HEK293 (cell line): ENCODE data around the gene RTTN.

ENCODE experiments used
- CTCF ChIA-PET: fragments of 350-600 bp; formaldehyde crosslinking; extraction: SDS; loops from one replicate; lab custom pipeline; 2021; ENCODE audit warnings: antibody characterized with exemption; lab: Yijun Ruan, JAX
- POLR2A ChIA-PET: fragments of 300-600 bp; formaldehyde crosslinking; extraction: SDS; loops from one replicate; lab custom pipeline; 2020; ENCODE audit warnings: antibody characterized with exemption, inconsistent platforms; lab: Yijun Ruan, JAX
- H3K27ac ChIP-seq: fragments of 200-500 bp; sonication (Bioruptor generic); 2 replicates; pipeline ENCODE4 v1.5.1; 2014; ENCODE audit warnings: low read depth, low read length, control low read depth, inconsistent platforms; ENCODE audit errors: extremely low read depth
- H3K36me3 ChIP-seq, 2 experiments: fragments of 200-500 bp in 1 of 2; sonication (Bioruptor generic) in 1 of 2; 1 replicate in 1 of 2; 2 replicates in 1 of 2; pipeline ENCODE4 v1.5.1; 2014 to 2017; ENCODE audit warnings: inconsistent platforms in 2 of 2, low read length in 2 of 2; ENCODE audit not compliant: control insufficient read depth in 2 of 2, insufficient read depth in 1 of 2
- H3K4me1 ChIP-seq: fragments of 200-500 bp; sonication (Bioruptor generic); 2 replicates; pipeline ENCODE4 v1.5.1; 2014; ENCODE audit warnings: mild to moderate bottlenecking, low read length, inconsistent platforms; ENCODE audit not compliant: control insufficient read depth, insufficient read depth
- H3K4me3 ChIP-seq: 2 replicates; pipeline ENCODE4 v1.5.1; 2011; ENCODE audit warnings: low read depth, mild to moderate bottlenecking, control low read depth, low read length, moderate library complexity
- H3K9me3 ChIP-seq: fragments of 200-500 bp; sonication (Bioruptor generic); 2 replicates; pipeline ENCODE4 v1.5.1; 2014; ENCODE audit warnings: low read depth, low read length, inconsistent platforms; ENCODE audit not compliant: control insufficient read depth, insufficient read depth
- FEZF1 ChIP-seq: fragments of 450-650 bp; formaldehyde crosslinking; IDR thresholded peaks from 2 replicates; pipeline ENCODE4 v1.5.1; 2016; ENCODE audit warnings: missing biosample characterization, missing genetic modification characterization
- ZBTB7A ChIP-seq: fragments of 450-650 bp; formaldehyde crosslinking; IDR thresholded peaks from 2 replicates; pipeline ENCODE4 v1.5.1; 2016; ENCODE audit warnings: low read depth, missing biosample characterization, missing genetic modification characterization
- ZBTB8A ChIP-seq: fragments of 450-650 bp; formaldehyde crosslinking; IDR thresholded peaks from 2 replicates; pipeline ENCODE4 v1.5.1; 2016; ENCODE audit warnings: missing biosample characterization, missing genetic modification characterization
- ZEB2 ChIP-seq: fragments of 450-650 bp; formaldehyde crosslinking; IDR thresholded peaks from 2 replicates; pipeline ENCODE4 v1.5.1; 2016; ENCODE audit warnings: missing biosample characterization, missing genetic modification characterization
- ZNF19 ChIP-seq: fragments of 450-650 bp; formaldehyde crosslinking; IDR thresholded peaks from 2 replicates; pipeline ENCODE4; 2016; ENCODE audit warnings: missing biosample characterization, missing genetic modification characterization, low read depth
- ZNF221 ChIP-seq: fragments of 450-650 bp; formaldehyde crosslinking; IDR thresholded peaks from 2 replicates; pipeline ENCODE4 v1.5.1; 2017; ENCODE audit warnings: missing biosample characterization, missing genetic modification characterization, borderline replicate concordance
- ZNF311 ChIP-seq: fragments of 450-650 bp; formaldehyde crosslinking; IDR thresholded peaks from 2 replicates; pipeline ENCODE4 v1.5.1; 2017; ENCODE audit warnings: missing biosample characterization, missing genetic modification characterization, borderline replicate concordance
- ZNF341 ChIP-seq: fragments of 450-650 bp; formaldehyde crosslinking; IDR thresholded peaks from 2 replicates; pipeline ENCODE4; 2016; ENCODE audit warnings: low read depth, missing biosample characterization, missing genetic modification characterization
- ZNF555 ChIP-seq: fragments of 450-650 bp; formaldehyde crosslinking; conservative IDR thresholded peaks from 2 replicates; pipeline ENCODE4 v1.5.1; 2017; ENCODE audit warnings: missing biosample characterization, mild to moderate bottlenecking, missing genetic modification characterization, inconsistent platforms
- ZNF571 ChIP-seq: fragments of 450-650 bp; formaldehyde crosslinking; IDR thresholded peaks from 2 replicates; pipeline ENCODE4 v1.5.0; 2017; ENCODE audit warnings: missing biosample characterization, missing genetic modification characterization
- ZNF654 ChIP-seq: fragments of 450-650 bp; formaldehyde crosslinking; IDR thresholded peaks from 2 replicates; pipeline ENCODE4 v1.5.1; 2016; ENCODE audit warnings: low read depth, missing biosample characterization, missing genetic modification characterization
- ZXDB ChIP-seq: fragments of 450-650 bp; formaldehyde crosslinking; IDR thresholded peaks from 2 replicates; pipeline ENCODE4 v1.5.1; 2016; ENCODE audit warnings: missing biosample characterization, missing genetic modification characterization
- TF ChIP-seq, protein P1 (sequence below): fragments of 450-650 bp; formaldehyde crosslinking; IDR thresholded peaks from 2 replicates; pipeline ENCODE4 v1.5.1; 2016; ENCODE audit warnings: missing biosample characterization, missing genetic modification characterization
- TF ChIP-seq, protein P2 (sequence below): fragments of 450-650 bp; formaldehyde crosslinking; IDR thresholded peaks from 2 replicates; pipeline ENCODE4 v1.5.1; 2016; ENCODE audit warnings: missing biosample characterization, missing genetic modification characterization
- TF ChIP-seq, protein P3 (sequence below): fragments of 450-650 bp; formaldehyde crosslinking; optimal IDR thresholded peaks from 2 replicates; pipeline ENCODE3; 2016; ENCODE audit warnings: missing biosample characterization, mild to moderate bottlenecking, missing genetic modification characterization
- TF ChIP-seq, protein P4 (sequence below): fragments of 450-650 bp; formaldehyde crosslinking; IDR thresholded peaks from 2 replicates; pipeline ENCODE4 v1.5.1; 2016; ENCODE audit warnings: missing biosample characterization, missing genetic modification characterization
- TF ChIP-seq, protein P5 (sequence below): fragments of 450-650 bp; formaldehyde crosslinking; IDR thresholded peaks from 2 replicates; pipeline ENCODE4 v1.5.1; 2016; ENCODE audit warnings: missing biosample characterization, missing genetic modification characterization, borderline replicate concordance

The RTTN gene

DNA sequence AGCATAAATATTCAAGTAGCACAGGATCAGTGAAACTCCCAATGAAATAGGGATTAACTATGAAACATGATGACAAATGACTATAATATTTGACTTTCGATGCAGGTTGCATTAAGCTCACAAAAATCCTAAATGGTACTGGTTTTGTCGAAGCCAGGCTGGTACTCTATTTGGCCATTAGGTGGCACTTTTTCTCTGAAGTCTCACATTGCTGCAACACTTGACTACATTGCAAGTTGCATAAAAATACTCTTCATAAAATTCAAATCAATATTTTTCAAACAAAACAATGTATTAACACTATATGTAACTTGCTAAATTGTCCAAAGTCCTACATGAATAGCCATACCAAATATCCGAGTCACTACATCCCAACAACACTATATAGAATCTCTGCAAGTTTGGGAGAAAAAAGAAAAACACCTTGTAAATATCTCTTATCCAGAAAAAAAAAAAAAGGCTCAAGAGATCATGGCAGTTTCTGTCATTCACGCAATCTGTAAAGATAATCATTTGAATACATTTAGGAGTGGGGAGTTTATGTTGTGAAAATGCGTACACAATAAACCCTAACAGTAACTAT lies 9.5 kb downstream of the RTTN start:
- H3K4me1 ChIP-seq = no peaks in the 10 kb centered on the region
- no peak overlapping the region for H3K27ac ChIP-seq
- POLR2A ChIA-PET = no interaction called here
- H3K9me3 ChIP-seq = no peaks in the 10 kb centered on the region
- CTCF ChIA-PET = interaction anchor here (0.6 to 13.3 kb wide), 39 partner anchors 9 to 1932 kb away, joined by 3 to 208 read pairs (median 4); partner anchors contain the start of gene RTTN
- peaks cover 84 to 88% of the 10 kb centered on the region in 2 experiments for H3K36me3 ChIP-seq
- TF ChIP-seq ZNF654 (tag by site-specific recombination) = peak; percentile 61
- TF ChIP-seq ZXDB = no peak
- TF ChIP-seq, protein P1, sequence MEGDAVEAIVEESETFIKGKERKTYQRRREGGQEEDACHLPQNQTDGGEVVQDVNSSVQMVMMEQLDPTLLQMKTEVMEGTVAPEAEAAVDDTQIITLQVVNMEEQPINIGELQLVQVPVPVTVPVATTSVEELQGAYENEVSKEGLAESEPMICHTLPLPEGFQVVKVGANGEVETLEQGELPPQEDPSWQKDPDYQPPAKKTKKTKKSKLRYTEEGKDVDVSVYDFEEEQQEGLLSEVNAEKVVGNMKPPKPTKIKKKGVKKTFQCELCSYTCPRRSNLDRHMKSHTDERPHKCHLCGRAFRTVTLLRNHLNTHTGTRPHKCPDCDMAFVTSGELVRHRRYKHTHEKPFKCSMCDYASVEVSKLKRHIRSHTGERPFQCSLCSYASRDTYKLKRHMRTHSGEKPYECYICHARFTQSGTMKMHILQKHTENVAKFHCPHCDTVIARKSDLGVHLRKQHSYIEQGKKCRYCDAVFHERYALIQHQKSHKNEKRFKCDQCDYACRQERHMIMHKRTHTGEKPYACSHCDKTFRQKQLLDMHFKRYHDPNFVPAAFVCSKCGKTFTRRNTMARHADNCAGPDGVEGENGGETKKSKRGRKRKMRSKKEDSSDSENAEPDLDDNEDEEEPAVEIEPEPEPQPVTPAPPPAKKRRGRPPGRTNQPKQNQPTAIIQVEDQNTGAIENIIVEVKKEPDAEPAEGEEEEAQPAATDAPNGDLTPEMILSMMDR = peak; percentile 46; the same call in 1 of the 2 replicates
- TF ChIP-seq, all 188 proteins: peak for 2
- no peak overlapping the region for H3K4me3 ChIP-seq

DNA sequence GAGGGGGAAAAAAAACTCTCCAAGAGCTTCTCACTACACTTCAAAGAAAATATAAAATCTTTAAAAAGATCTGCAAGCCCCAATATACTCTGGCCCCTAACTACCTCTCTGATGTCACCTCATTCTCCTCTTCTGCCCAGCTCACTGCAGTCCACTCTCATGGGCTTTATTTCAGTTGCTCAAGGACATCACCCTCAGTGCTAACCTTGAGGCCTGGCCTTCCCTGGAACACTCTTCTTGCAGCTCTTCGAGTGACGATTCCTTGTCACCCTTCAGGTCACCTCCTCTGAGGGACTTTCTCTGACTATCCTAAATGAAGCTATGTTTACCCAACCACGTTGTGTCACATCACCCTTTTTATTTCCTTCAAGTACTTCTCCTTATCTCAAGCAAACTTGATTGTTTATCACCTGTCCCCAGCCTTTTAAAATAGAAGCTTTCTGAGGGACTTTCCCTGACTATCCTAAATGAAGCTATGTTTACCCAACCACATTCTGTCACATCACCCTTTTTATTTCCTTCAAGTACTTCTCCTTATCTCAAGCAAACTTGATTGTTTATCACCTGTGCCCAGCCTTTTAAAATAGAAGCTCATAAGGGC lies 10.4 kb downstream of the RTTN start:
- H3K4me3 ChIP-seq = no peak overlapping the region
- no peaks in the 10 kb centered on the region for H3K9me3 ChIP-seq
- ChIA-PET POLR2A (no interaction called here), CTCF (interaction anchor here (0.6 to 13.3 kb wide), 44 partner anchors 8 to 1931 kb away, joined by 3 to 208 read pairs (median 3); partner anchors contain the start of gene RTTN)
- no peaks in the 10 kb centered on the region for H3K4me1 ChIP-seq
- no peak overlapping the region for H3K27ac ChIP-seq
- H3K36me3 ChIP-seq = peaks cover 85 to 86% of the 10 kb centered on the region in 2 experiments
- no peak for TF ChIP-seq FEZF1 (tag by site-specific recombination)
- TF ChIP-seq, protein P2, sequence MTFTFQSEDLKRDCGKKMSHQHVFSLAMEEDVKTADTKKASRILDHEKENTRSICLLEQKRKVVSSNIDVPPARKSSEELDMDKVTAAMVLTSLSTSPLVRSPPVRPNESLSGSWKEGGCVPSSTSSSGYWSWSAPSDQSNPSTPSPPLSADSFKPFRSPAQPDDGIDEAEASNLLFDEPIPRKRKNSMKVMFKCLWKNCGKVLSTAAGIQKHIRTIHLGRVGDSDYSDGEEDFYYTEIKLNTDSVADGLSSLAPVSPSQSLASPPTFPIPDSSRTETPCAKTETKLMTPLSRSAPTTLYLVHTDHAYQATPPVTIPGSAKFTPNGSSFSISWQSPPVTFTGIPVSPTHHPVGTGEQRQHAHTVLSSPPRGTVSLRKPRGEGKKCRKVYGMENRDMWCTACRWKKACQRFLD = no peak
- no peak for TF ChIP-seq ZNF19
- no peak for TF ChIP-seq ZNF555 (tag by site-specific recombination)
- TF ChIP-seq ZNF311 (tag by site-specific recombination) = no peak
- TF ChIP-seq, protein P3, sequence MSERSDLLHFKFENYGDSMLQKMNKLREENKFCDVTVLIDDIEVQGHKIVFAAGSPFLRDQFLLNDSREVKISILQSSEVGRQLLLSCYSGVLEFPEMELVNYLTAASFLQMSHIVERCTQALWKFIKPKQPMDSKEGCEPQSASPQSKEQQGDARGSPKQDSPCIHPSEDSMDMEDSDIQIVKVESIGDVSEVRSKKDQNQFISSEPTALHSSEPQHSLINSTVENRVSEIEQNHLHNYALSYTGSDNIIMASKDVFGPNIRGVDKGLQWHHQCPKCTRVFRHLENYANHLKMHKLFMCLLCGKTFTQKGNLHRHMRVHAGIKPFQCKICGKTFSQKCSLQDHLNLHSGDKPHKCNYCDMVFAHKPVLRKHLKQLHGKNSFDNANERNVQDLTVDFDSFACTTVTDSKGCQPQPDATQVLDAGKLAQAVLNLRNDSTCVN (tag by site-specific recombination) = no peak
- no peak for TF ChIP-seq ZEB2 (tag by site-specific recombination)
- TF ChIP-seq, protein P4, sequence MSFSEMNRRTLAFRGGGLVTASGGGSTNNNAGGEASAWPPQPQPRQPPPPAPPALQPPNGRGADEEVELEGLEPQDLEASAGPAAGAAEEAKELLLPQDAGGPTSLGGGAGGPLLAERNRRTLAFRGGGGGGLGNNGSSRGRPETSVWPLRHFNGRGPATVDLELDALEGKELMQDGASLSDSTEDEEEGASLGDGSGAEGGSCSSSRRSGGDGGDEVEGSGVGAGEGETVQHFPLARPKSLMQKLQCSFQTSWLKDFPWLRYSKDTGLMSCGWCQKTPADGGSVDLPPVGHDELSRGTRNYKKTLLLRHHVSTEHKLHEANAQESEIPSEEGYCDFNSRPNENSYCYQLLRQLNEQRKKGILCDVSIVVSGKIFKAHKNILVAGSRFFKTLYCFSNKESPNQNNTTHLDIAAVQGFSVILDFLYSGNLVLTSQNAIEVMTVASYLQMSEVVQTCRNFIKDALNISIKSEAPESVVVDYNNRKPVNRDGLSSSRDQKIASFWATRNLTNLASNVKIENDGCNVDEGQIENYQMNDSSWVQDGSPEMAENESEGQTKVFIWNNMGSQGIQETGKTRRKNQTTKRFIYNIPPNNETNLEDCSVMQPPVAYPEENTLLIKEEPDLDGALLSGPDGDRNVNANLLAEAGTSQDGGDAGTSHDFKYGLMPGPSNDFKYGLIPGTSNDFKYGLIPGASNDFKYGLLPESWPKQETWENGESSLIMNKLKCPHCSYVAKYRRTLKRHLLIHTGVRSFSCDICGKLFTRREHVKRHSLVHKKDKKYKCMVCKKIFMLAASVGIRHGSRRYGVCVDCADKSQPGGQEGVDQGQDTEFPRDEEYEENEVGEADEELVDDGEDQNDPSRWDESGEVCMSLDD = no peak
- TF ChIP-seq, protein P5, sequence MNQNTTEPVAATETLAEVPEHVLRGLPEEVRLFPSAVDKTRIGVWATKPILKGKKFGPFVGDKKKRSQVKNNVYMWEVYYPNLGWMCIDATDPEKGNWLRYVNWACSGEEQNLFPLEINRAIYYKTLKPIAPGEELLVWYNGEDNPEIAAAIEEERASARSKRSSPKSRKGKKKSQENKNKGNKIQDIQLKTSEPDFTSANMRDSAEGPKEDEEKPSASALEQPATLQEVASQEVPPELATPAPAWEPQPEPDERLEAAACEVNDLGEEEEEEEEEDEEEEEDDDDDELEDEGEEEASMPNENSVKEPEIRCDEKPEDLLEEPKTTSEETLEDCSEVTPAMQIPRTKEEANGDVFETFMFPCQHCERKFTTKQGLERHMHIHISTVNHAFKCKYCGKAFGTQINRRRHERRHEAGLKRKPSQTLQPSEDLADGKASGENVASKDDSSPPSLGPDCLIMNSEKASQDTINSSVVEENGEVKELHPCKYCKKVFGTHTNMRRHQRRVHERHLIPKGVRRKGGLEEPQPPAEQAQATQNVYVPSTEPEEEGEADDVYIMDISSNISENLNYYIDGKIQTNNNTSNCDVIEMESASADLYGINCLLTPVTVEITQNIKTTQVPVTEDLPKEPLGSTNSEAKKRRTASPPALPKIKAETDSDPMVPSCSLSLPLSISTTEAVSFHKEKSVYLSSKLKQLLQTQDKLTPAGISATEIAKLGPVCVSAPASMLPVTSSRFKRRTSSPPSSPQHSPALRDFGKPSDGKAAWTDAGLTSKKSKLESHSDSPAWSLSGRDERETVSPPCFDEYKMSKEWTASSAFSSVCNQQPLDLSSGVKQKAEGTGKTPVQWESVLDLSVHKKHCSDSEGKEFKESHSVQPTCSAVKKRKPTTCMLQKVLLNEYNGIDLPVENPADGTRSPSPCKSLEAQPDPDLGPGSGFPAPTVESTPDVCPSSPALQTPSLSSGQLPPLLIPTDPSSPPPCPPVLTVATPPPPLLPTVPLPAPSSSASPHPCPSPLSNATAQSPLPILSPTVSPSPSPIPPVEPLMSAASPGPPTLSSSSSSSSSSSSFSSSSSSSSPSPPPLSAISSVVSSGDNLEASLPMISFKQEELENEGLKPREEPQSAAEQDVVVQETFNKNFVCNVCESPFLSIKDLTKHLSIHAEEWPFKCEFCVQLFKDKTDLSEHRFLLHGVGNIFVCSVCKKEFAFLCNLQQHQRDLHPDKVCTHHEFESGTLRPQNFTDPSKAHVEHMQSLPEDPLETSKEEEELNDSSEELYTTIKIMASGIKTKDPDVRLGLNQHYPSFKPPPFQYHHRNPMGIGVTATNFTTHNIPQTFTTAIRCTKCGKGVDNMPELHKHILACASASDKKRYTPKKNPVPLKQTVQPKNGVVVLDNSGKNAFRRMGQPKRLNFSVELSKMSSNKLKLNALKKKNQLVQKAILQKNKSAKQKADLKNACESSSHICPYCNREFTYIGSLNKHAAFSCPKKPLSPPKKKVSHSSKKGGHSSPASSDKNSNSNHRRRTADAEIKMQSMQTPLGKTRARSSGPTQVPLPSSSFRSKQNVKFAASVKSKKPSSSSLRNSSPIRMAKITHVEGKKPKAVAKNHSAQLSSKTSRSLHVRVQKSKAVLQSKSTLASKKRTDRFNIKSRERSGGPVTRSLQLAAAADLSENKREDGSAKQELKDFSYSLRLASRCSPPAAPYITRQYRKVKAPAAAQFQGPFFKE (tag by site-specific recombination) = no peak
- no peak for TF ChIP-seq ZBTB7A (tag by site-specific recombination)
- TF ChIP-seq ZNF571 (tag by site-specific recombination) = no peak
- TF ChIP-seq ZNF221 (tag by site-specific recombination) = no peak
- TF ChIP-seq ZNF341 = no peak
- no peak for TF ChIP-seq ZBTB8A (tag by site-specific recombination)
